SK-N-SH treated with all-trans-retinoic acid at 6 μM for 48 hours (cell line): Measurements from ENCODE around the gene DNASE2B.

ENCODE experiments used
- ATAC-seq: fragments of 200-7000 bp; cut with Tn5 transposase; 3 replicates; pipeline ENCODE4 v1.9.1; 2020; ENCODE audit warnings: mild to moderate bottlenecking, moderate library complexity
- ARNTL ChIP-seq: fragments of 450-650 bp; formaldehyde crosslinking; IDR thresholded peaks from 2 replicates; pipeline ENCODE4 v1.5.0; 2020; ENCODE audit warnings: low read depth, mild to moderate bottlenecking, moderate library complexity, borderline replicate concordance
- BACH2 ChIP-seq: fragments of 250-450 bp; sonication (Bioruptor Pico); IDR thresholded peaks from 2 replicates; pipeline ENCODE4 v1.9.0; 2021; ENCODE audit warnings: mild to moderate bottlenecking, borderline replicate concordance
- CREB5 ChIP-seq: fragments of 250-450 bp; sonication (Bioruptor Pico); IDR thresholded peaks from 2 replicates; pipeline ENCODE4 v1.5.1; 2020; ENCODE audit warnings: low read depth, mild to moderate bottlenecking, moderate library complexity
- CSDC2 ChIP-seq: fragments of 250-450 bp; sonication (Bioruptor Pico); IDR thresholded peaks from 2 replicates; pipeline ENCODE4 v1.5.0; 2020; ENCODE audit warnings: mild to moderate bottlenecking, moderate library complexity
- CSRNP3 ChIP-seq: fragments of 250-450 bp; sonication (Bioruptor Pico); IDR thresholded peaks from 2 replicates; pipeline ENCODE4 v1.5.1; 2021; ENCODE audit warnings: mild to moderate bottlenecking, moderate library complexity
- ISL1 ChIP-seq: fragments of 250-450 bp; sonication (Bioruptor Pico); IDR thresholded peaks from 2 replicates; pipeline ENCODE4 v2.1.2; 2022; ENCODE audit warnings: mild to moderate bottlenecking, moderate library complexity
- OSR1 ChIP-seq: fragments of 250-450 bp; sonication (Bioruptor Pico); IDR thresholded peaks from 2 replicates; pipeline ENCODE4 v1.8.0; 2022; ENCODE audit warnings: moderate library complexity, mild to moderate bottlenecking, inconsistent platforms
- POU6F1 ChIP-seq: fragments of 250-450 bp; sonication (Bioruptor Pico); IDR thresholded peaks from 2 replicates; pipeline ENCODE4 v1.8.0; 2021; ENCODE audit warnings: low read depth, mild to moderate bottlenecking, moderate library complexity, borderline replicate concordance
- PPARA ChIP-seq: fragments of 250-450 bp; sonication (Bioruptor Pico); IDR thresholded peaks from 2 replicates; pipeline ENCODE4 v1.5.0; 2020; ENCODE audit warnings: mild to moderate bottlenecking, borderline replicate concordance
- TCF4 ChIP-seq: fragments of 250-450 bp; sonication (Bioruptor Pico); IDR thresholded peaks from 2 replicates; pipeline ENCODE4 v1.8.0; 2021; ENCODE audit warnings: mild to moderate bottlenecking, moderate library complexity, borderline replicate concordance
- TSHZ2 ChIP-seq: fragments of 250-450 bp; sonication (Bioruptor Pico); IDR thresholded peaks from 2 replicates; pipeline ENCODE4 v1.5.0; 2020; ENCODE audit warnings: mild to moderate bottlenecking, moderate library complexity
- ZC3H10 ChIP-seq: fragments of 250-450 bp; sonication (Bioruptor Pico); IDR thresholded peaks from 2 replicates; pipeline ENCODE4 v1.5.1; 2021; ENCODE audit warnings: mild to moderate bottlenecking, moderate library complexity
- ZFP30 ChIP-seq: fragments of 450-650 bp; formaldehyde crosslinking; IDR thresholded peaks from 2 replicates; pipeline ENCODE4 v1.5.0; 2022; ENCODE audit warnings: mild to moderate bottlenecking, moderate library complexity
- ZNF70 ChIP-seq: fragments of 450-650 bp; formaldehyde crosslinking; IDR thresholded peaks from 2 replicates; pipeline ENCODE4 v1.5.0; 2020; ENCODE audit warnings: mild to moderate bottlenecking, moderate library complexity
- ZNF8 ChIP-seq: fragments of 450-650 bp; formaldehyde crosslinking; IDR thresholded peaks from 2 replicates; pipeline ENCODE4 v1.5.0; 2020; ENCODE audit warnings: mild to moderate bottlenecking, moderate library complexity
- TF ChIP-seq, protein P1 (sequence below): fragments of 250-450 bp; sonication (Bioruptor Pico); IDR thresholded peaks from 2 replicates; pipeline ENCODE4 v1.8.0; 2020; ENCODE audit warnings: mild to moderate bottlenecking, moderate library complexity, borderline replicate concordance

Gene DNASE2B

GRCh38 chr1:84370831-84371394 lies 27.4 kb upstream of the DNASE2B start:
- TF ChIP-seq CSDC2 (0 out of 2 replicates have a peak, but pooled peaks have one; percentile 21), TCF4 (no peak)
- TF ChIP-seq, all 23 proteins: peak for 1
- no peak for ATAC-seq

GRCh38 chr1:84373436-84374141 lies 24.7 kb upstream of the DNASE2B start:
- no peak for ATAC-seq
- TF ChIP-seq TSHZ2 (CRISPR knock-in tag) (no peak), BACH2 (CRISPR knock-in tag) (no peak), ARNTL (CRISPR knock-in tag) (no peak), TCF4 (no peak)

- no peak for TF ChIP-seq ZNF70 (CRISPR knock-in tag)
- TF ChIP-seq ZNF8 (CRISPR knock-in tag): no peak
- TF ChIP-seq, protein P1, sequence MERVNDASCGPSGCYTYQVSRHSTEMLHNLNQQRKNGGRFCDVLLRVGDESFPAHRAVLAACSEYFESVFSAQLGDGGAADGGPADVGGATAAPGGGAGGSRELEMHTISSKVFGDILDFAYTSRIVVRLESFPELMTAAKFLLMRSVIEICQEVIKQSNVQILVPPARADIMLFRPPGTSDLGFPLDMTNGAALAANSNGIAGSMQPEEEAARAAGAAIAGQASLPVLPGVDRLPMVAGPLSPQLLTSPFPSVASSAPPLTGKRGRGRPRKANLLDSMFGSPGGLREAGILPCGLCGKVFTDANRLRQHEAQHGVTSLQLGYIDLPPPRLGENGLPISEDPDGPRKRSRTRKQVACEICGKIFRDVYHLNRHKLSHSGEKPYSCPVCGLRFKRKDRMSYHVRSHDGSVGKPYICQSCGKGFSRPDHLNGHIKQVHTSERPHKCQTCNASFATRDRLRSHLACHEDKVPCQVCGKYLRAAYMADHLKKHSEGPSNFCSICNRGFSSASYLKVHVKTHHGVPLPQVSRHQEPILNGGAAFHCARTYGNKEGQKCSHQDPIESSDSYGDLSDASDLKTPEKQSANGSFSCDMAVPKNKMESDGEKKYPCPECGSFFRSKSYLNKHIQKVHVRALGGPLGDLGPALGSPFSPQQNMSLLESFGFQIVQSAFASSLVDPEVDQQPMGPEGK: no peak
- TF ChIP-seq ZC3H10 (CRISPR knock-in tag): no peak
- TF ChIP-seq ZFP30: no peak
- TF ChIP-seq TCF4: no peak
- no peak for TF ChIP-seq PPARA (CRISPR knock-in tag)
- no peak for TF ChIP-seq CSDC2
- no peak for TF ChIP-seq ISL1 (CRISPR knock-in tag)
- TF ChIP-seq OSR1 (CRISPR knock-in tag): no peak
- TF ChIP-seq POU6F1 (CRISPR knock-in tag): no peak
- no peak for TF ChIP-seq ARNTL (CRISPR knock-in tag)
- no peak for TF ChIP-seq CREB5 (CRISPR knock-in tag)
- TF ChIP-seq CSRNP3 (CRISPR knock-in tag): no peak
- TF ChIP-seq, all 23 proteins: peak for 0
- no peak for ATAC-seq
These were observed 23.1 kb upstream of the DNASE2B start for GRCh38 chr1:84374991-84375696.
